ENCODE data around the gene LETM1. TPM values are rescaled to one million over a fixed set of nuclear protein-coding genes. Genes with fewer than 3 reads are reported as not detected.

LETM1 gene
- total RNA-seq, 1 donor from 2014 or later, result 67.5 TPM

DNA sequence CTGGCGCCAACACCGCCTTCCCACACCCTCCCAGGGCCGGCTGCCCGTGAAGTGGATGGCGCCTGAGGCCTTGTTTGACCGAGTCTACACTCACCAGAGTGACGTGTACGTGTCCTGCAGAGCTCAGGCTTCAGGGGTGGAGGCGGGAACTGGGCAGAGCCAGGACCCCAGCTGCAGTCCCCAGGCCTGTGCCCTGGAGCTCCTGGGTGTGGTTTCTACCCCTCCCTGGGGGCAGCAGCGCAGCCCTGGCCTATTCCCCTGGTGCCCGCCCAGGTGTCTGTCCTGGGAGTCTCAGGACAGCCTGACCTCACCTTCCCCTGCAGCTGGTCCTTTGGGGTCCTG is 49.8 kb downstream of the LETM1 start:
- intact Hi-C loops (cut with DNase I), result loop anchor here (5.0 kb wide), 1 partner anchor 59 kb away; no protein-coding TSS in a partner anchor
- H3K27me3 ChIP-seq, result no peaks in the 10 kb centered on the region
- H3K4me3 ChIP-seq, result no peak overlapping the region
- no peak overlapping the region for H3K27ac ChIP-seq
- peaks cover 7% of the 10 kb centered on the region for H3K4me1 ChIP-seq
- no peaks in the 10 kb centered on the region for H3K9me3 ChIP-seq
- peaks cover 0 to 4% of the 10 kb centered on the region in 2 donors for H3K36me3 ChIP-seq
- TF ChIP-seq POLR2A (IDR thresholded peaks at IDR 0.05), result no peak
- DNase-seq (ENCODE audit: extremely low spot score in 2 of 2), result no peak

DNA sequence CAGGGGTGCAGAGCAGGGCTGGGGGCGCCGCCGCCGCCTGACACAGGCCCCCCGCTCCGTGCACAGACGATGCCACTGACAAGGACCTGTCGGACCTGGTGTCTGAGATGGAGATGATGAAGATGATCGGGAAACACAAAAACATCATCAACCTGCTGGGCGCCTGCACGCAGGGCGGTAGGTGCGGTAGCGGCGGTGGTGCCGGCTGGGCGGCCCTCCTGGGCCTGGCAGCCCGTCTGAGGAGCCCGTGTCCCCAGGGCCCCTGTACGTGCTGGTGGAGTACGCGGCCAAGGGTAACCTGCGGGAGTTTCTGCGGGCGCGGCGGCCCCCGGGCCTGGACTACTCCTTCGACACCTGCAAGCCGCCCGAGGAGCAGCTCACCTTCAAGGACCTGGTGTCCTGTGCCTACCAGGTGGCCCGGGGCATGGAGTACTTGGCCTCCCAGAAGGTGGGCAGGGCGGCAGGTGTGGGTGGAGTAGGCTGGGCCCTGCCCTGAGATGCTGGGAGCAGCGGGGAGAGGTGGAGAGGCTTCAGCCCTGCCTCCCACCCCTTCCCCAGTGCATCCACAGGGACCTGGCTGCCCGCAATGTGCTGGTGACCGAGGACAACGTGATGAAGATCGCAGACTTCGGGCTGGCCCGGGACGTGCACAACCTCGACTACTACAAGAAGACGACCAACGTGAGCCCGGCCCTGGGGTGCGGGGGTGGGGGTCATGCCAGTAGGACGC is 50.3 kb downstream of the LETM1 start:
- DNase-seq (ENCODE audit: extremely low spot score in 2 of 2), result no peak

DNA sequence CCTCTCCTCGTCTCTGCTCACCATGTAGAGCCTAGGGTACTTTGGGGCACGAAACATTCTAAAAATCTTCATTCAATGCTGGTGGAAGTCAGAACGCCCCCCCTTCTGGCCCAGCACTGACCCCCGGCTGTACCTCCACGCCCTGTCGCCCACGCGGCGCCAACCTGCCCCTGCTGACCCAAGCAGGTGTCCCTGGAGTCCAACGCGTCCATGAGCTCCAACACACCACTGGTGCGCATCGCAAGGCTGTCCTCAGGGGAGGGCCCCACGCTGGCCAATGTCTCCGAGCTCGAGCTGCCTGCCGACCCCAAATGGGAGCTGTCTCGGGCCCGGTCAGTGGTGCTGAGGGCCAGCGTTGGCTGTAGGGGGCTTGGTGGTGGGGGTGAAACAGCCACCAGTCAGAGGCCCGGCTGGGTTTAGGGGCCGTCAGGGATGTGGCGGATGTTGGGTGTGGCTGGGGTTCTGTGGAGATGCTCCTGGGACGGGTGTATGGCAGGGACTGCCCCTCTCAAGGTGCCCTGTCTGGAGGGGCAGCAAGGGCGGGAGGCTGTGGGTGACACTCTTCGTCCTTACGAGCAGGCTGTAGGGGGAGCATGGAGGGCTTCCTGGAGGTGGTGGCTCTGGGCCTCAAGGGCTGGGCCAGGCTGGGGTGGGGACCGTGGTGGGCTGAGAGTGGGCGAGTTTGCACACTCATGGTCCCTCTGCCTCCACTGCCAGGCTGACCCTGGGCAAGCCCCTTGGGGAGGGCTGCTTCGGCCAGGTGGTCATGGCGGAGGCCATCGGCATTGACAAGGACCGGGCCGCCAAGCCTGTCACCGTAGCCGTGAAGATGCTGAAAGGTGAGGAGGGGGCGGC is 51.1 kb downstream of the LETM1 start:
- Histone ChIP-seq H3K27me3 (no peaks in the 10 kb centered on the region), H3K4me1 (peaks cover 7% of the 10 kb centered on the region), H3K36me3 (peaks cover 0 to 4% of the 10 kb centered on the region in 2 donors), H3K9me3 (no peaks in the 10 kb centered on the region), H3K27ac (no peak overlapping the region), H3K4me3 (no peak overlapping the region)
- intact Hi-C loops (cut with DNase I), result loop anchor here (5.0 kb wide), 1 partner anchor 58 kb away; no protein-coding TSS in a partner anchor
- no peak for DNase-seq (ENCODE audit: extremely low spot score in 2 of 2)
- TF ChIP-seq, protein P1, sequence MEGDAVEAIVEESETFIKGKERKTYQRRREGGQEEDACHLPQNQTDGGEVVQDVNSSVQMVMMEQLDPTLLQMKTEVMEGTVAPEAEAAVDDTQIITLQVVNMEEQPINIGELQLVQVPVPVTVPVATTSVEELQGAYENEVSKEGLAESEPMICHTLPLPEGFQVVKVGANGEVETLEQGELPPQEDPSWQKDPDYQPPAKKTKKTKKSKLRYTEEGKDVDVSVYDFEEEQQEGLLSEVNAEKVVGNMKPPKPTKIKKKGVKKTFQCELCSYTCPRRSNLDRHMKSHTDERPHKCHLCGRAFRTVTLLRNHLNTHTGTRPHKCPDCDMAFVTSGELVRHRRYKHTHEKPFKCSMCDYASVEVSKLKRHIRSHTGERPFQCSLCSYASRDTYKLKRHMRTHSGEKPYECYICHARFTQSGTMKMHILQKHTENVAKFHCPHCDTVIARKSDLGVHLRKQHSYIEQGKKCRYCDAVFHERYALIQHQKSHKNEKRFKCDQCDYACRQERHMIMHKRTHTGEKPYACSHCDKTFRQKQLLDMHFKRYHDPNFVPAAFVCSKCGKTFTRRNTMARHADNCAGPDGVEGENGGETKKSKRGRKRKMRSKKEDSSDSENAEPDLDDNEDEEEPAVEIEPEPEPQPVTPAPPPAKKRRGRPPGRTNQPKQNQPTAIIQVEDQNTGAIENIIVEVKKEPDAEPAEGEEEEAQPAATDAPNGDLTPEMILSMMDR (IDR thresholded peaks at IDR 0.05), result no peak
- TF ChIP-seq POLR2A (IDR thresholded peaks at IDR 0.05) (no peak), POLR2AphosphoS5 (IDR thresholded peaks at IDR 0.05; ENCODE audit: insufficient read depth in 1 of 2, low read depth in 1 of 2) (no peak)

More for the DNA sequence above, 50.3 kb downstream of the LETM1 start:
- Histone ChIP-seq H3K4me3 (no peak overlapping the region), H3K4me1 (peaks cover 7% of the 10 kb centered on the region), H3K27me3 (no peaks in the 10 kb centered on the region), H3K36me3 (peaks cover 0 to 4% of the 10 kb centered on the region in 2 donors), H3K27ac (no peak overlapping the region), H3K9me3 (no peaks in the 10 kb centered on the region)
- TF ChIP-seq, protein P1 (IDR thresholded peaks at IDR 0.05), result no peak
- TF ChIP-seq POLR2AphosphoS5 (IDR thresholded peaks at IDR 0.05; ENCODE audit: insufficient read depth in 1 of 2, low read depth in 1 of 2) (no peak), POLR2A (IDR thresholded peaks at IDR 0.05) (no peak)
- intact Hi-C loops (cut with DNase I), result loop anchor here (5.0 kb wide), 1 partner anchor 58 kb away; no protein-coding TSS in a partner anchor

DNA sequence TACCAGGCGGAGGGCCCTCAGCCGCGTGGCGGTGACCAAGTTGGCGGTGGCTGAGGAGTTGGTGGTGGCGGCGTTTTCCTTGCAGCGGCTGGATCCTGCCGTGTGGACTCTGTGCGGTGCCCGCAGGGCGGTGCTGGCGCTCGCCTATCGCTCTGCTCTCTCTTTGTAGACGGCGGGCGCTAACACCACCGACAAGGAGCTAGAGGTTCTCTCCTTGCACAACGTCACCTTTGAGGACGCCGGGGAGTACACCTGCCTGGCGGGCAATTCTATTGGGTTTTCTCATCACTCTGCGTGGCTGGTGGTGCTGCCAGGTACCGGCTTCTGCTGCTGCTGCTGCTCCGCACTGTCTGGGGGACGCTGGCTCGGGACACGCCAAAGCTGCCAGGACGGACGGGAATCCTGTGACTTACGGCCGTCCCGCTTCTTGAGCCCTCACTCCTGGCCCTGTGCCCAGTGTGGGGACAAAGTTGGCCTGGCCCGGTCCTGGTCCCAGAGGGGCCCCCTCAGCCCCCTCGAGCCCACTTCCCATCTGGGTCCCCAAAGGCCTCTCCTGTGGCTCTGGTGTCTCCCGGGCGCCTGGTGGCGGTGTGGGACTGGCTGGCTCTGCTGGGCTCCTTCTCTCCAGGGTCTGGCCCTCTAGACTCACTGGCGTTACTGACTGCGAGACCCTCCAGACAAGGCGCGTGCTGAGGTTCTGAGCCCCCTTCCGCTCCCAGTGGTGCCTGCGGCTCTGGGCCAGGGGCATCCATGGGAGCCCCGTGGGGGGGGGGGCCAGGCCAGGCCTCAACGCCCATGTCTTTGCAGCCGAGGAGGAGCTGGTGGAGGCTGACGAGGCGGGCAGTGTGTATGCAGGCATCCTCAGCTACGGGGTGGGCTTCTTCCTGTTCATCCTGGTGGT is 52.2 kb downstream of the LETM1 start:
- H3K36me3 ChIP-seq, result peaks cover 0 to 4% of the 10 kb centered on the region in 2 donors

More for the DNA sequence above, 52.2 kb downstream of the LETM1 start:
- H3K9me3 ChIP-seq, result no peaks in the 10 kb centered on the region
- H3K4me3 ChIP-seq, result no peak overlapping the region
- no peak for DNase-seq (ENCODE audit: extremely low spot score in 2 of 2)
- H3K27me3 ChIP-seq, result no peaks in the 10 kb centered on the region
- TF ChIP-seq POLR2A (IDR thresholded peaks at IDR 0.05), result no peak
- TF ChIP-seq, protein P1 (IDR thresholded peaks at IDR 0.05), result no peak
- TF ChIP-seq POLR2AphosphoS5 (IDR thresholded peaks at IDR 0.05; ENCODE audit: insufficient read depth in 1 of 2, low read depth in 1 of 2), result no peak
- intact Hi-C loops (cut with DNase I), result no loop called here
- H3K27ac ChIP-seq, result no peak overlapping the region
- H3K4me1 ChIP-seq, result peaks cover 3% of the 10 kb centered on the region
